GM12878 (cell line): ENCODE results near the gene TUNAR. TPM values are rescaled to one million over a fixed set of nuclear protein-coding genes. Genes with fewer than 3 reads are reported as not detected.

Experiments used
- ATAC-seq: fragments of 200-7000 bp; cut with Tn5 transposase; 3 replicates; pipeline ENCODE4 v1.9.1; 2020; ENCODE audit warnings: mild to moderate bottlenecking, moderate library complexity
- BruUV-seq: library from RNA; stranded (reverse); fragments of 400-500 nt; replicated peaks from 2 replicates; lab custom pipeline; 2021; lab: Mats Ljungman, UMichigan
- CTCF ChIA-PET: fragments of 300-600 bp; sonication (Branson Sonifier 250); formaldehyde crosslinking; extraction: SDS; loops from one replicate; lab custom pipeline; 2021; ENCODE audit warnings: inconsistent platforms; lab: Yijun Ruan, JAX
- POLR2A ChIA-PET: fragments of 350-600 bp; formaldehyde crosslinking; extraction: SDS; loops from one replicate; lab custom pipeline; 2021; ENCODE audit warnings: inconsistent platforms; lab: Charles Lee
- RAD21 ChIA-PET: fragments of 300-600 bp; sonication (Branson Sonifier 250); formaldehyde crosslinking; loops from one replicate; lab custom pipeline; 2023; ENCODE audit warnings: antibody characterized with exemption; ENCODE audit not compliant: unreplicated experiment; lab: Charles Lee
- SMC1A ChIA-PET: fragments of 300-600 bp; sonication (Branson Sonifier 250); formaldehyde crosslinking; loops from one replicate; lab custom pipeline; 2023; ENCODE audit not compliant: unreplicated experiment, uncharacterized antibody; lab: Charles Lee
- DNase-seq: peaks from one replicate; pipeline ENCODE4 v3.0.0-alpha.2; 2011; ENCODE audit warnings: low read depth, low spot score
- FAIRE-seq: peaks from 3 replicates; lab custom pipeline; 2011; peaks lifted over from hg19 to GRCh38; lab: Jason Lieb, UNC
- H2AFZ ChIP-seq: 2 replicates; pipeline ENCODE4 v1.6.0; 2011; ENCODE audit warnings: low read depth, low read length, control low read depth; ENCODE audit not compliant: control insufficient read depth
- H3K27ac ChIP-seq: 2 replicates; pipeline ENCODE4 v1.5.1; 2011; ENCODE audit warnings: control low read depth; ENCODE audit not compliant: control insufficient read depth, insufficient read depth
- H3K27me3 ChIP-seq, 2 experiments: replicated peaks in 1 of 2; 2 replicates each; pipeline versions ENCODE4 v1.6.0 to v1.6.1; 2011; ENCODE audit warnings: low read length in 1 of 2; ENCODE audit not compliant: control insufficient read depth in 2 of 2, insufficient read depth in 2 of 2
- H3K36me3 ChIP-seq, 2 experiments: 2 replicates each; pipeline ENCODE4 v1.5.1; 2011; ENCODE audit warnings: low read length in 1 of 2; ENCODE audit not compliant: control insufficient read depth in 2 of 2, insufficient read depth in 2 of 2
- H3K4me1 ChIP-seq: 2 replicates; pipeline ENCODE4 v1.6.1; 2011; ENCODE audit warnings: mild to moderate bottlenecking, low read length, moderate library complexity, mixed read lengths; ENCODE audit not compliant: control insufficient read depth, insufficient read depth
- H3K4me2 ChIP-seq: 2 replicates; pipeline ENCODE4 v1.6.0; 2011; ENCODE audit warnings: control low read depth; ENCODE audit not compliant: control insufficient read depth, insufficient read depth
- H3K4me3 ChIP-seq: fragments of 200-600 bp; sonication (generic); 2 replicates; pipeline ENCODE4 v1.5.1; 2016
- H3K79me2 ChIP-seq: 2 replicates; pipeline ENCODE4 v1.6.0; 2011; ENCODE audit warnings: low read length; ENCODE audit not compliant: control insufficient read depth, insufficient read depth
- H3K9ac ChIP-seq: 2 replicates; pipeline ENCODE4 v1.8.0; 2011; ENCODE audit warnings: low read length, control low read depth, mixed read lengths; ENCODE audit not compliant: control insufficient read depth, insufficient read depth
- H3K9me3 ChIP-seq: replicated peaks from 3 replicates; pipeline ENCODE4 v1.5.1; 2011; ENCODE audit warnings: mild to moderate bottlenecking, low read length; ENCODE audit not compliant: control insufficient read depth, insufficient read depth
- H4K20me1 ChIP-seq: 2 replicates; pipeline ENCODE4 v1.6.0; 2011; ENCODE audit not compliant: control insufficient read depth, insufficient read depth
- BACH1 ChIP-seq: fragments of 450-650 bp; IDR thresholded peaks from 2 replicates; pipeline ENCODE4 v1.6.1; 2017; ENCODE audit warnings: mild to moderate bottlenecking, borderline replicate concordance
- CBX3 ChIP-seq: fragments of 200-600 bp; sonication (generic); IDR thresholded peaks from 2 replicates; pipeline ENCODE4 v1.6.1; 2016; ENCODE audit warnings: low read depth, borderline replicate concordance
- EGR1 ChIP-seq, 2 experiments: IDR thresholded peaks; 1 replicate in 1 of 2; 2 replicates in 1 of 2; pipeline ENCODE4 v1.6.1; 2011 to 2012; ENCODE audit warnings: low read depth in 2 of 2, low read length in 2 of 2, borderline replicate concordance in 1 of 2, mild to moderate bottlenecking in 1 of 2, moderate library complexity in 1 of 2
- MTA2 ChIP-seq: fragments of 450-650 bp; IDR thresholded peaks from 2 replicates; pipeline ENCODE4 v1.6.1; 2016; ENCODE audit warnings: low read depth, mild to moderate bottlenecking, moderate library complexity
- NFXL1 ChIP-seq: fragments of 450-650 bp; IDR thresholded peaks from 2 replicates; pipeline ENCODE4 v1.6.1; 2017; ENCODE audit warnings: antibody characterized with exemption, mild to moderate bottlenecking, borderline replicate concordance
- RAD51 ChIP-seq: fragments of 450-650 bp; IDR thresholded peaks from 2 replicates; pipeline ENCODE4 v1.6.1; 2016; ENCODE audit warnings: moderate library complexity, mild to moderate bottlenecking, inconsistent platforms
- USF2 ChIP-seq: IDR thresholded peaks from 2 replicates; pipeline ENCODE4 v1.6.1; 2011; ENCODE audit warnings: low read depth, low read length, improper control_type of control experiment, borderline replicate concordance
- WGBS: methylation state at CpG from one replicate; pipeline ENCODE4 v1.1.6; 2016; ENCODE audit warnings: low lambda C conversion rate; ENCODE audit not compliant: insufficient replicate concordance, insufficient coverage; ENCODE audit errors: missing lambda C conversion rate; 5-methylcytosine and 5-hydroxymethylcytosine counted together
- in situ Hi-C: fragments of 300-500 bp; cut with MboI; formaldehyde crosslinking; loops from 9 replicates; pipeline ENCODE4 v1.14.3; 2018; ENCODE audit warnings: mixed read lengths
- intact Hi-C: fragments of 100-400 bp; cut with micrococcal nuclease; formaldehyde crosslinking; loops from one replicate; pipeline ENCODE4 v1.14.2; 2022; ENCODE audit not compliant: unreplicated experiment
- polyA plus RNA-seq, 11 experiments: library from polyadenylated mRNA; depleted of rRNA in 4 of 11; unstranded in 6 of 11; stranded (reverse) in 5 of 11; fragments of >200 nt; fragmentation: Nextera tagmentation in 4 of 11; fragmentation: Illumina TruSeq in 1 of 11; extraction: Ambion mirVana in 4 of 11; extraction: Trizol in 1 of 11; gene quantifications; 1 replicate in 1 of 11; 2 replicates in 10 of 11; pipeline versions ENCODE4 v1.2.1 to v1.2.3, GENCODE V29; 2011 to 2016; ENCODE audit warnings: inconsistent platforms in 2 of 11, missing spikeins in 2 of 11, low read depth in 1 of 11
- total RNA-seq, 4 experiments: library from RNA; depleted of rRNA in 3 of 4; stranded (reverse); fragments of >200 nt in 3 of 4; fragmentation: Illumina TruSeq in 1 of 4; extraction: Trizol in 1 of 4; gene quantifications; 2 replicates each; pipeline versions ENCODE4 v1.2.1 to v1.2.3, GENCODE V29; 2013 to 2021
- TF ChIP-seq, protein P1 (sequence below): fragments of 450-650 bp; IDR thresholded peaks from 2 replicates; pipeline ENCODE4 v1.6.1; 2016; ENCODE audit warnings: mild to moderate bottlenecking
- TF ChIP-seq, protein P2 (sequence below): fragments of 450-650 bp; IDR thresholded peaks from 2 replicates; pipeline ENCODE4 v1.6.1; 2018; ENCODE audit warnings: mild to moderate bottlenecking, low read depth, moderate library complexity; ENCODE audit not compliant: partially characterized antibody
- TF ChIP-seq, protein P3 (sequence below): IDR thresholded peaks from 2 replicates; pipeline ENCODE4 v1.6.1; 2011; ENCODE audit warnings: borderline replicate concordance, low read depth, mild to moderate bottlenecking, moderate library complexity, low read length; ENCODE audit not compliant: insufficient read depth, poor library complexity, severe bottlenecking

The TUNAR gene
- total and polyA plus RNA-seq, 10 of the 15 experiments (the other 5 are each of a cell fraction or from before 2014, with no cell fraction given), result 0.02 TPM; not detected in 9

- TF ChIP-seq, protein P1, sequence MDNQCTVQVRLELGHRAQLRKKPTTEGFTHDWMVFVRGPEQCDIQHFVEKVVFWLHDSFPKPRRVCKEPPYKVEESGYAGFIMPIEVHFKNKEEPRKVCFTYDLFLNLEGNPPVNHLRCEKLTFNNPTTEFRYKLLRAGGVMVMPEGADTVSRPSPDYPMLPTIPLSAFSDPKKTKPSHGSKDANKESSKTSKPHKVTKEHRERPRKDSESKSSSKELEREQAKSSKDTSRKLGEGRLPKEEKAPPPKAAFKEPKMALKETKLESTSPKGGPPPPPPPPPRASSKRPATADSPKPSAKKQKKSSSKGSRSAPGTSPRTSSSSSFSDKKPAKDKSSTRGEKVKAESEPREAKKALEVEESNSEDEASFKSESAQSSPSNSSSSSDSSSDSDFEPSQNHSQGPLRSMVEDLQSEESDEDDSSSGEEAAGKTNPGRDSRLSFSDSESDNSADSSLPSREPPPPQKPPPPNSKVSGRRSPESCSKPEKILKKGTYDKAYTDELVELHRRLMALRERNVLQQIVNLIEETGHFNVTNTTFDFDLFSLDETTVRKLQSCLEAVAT, result no peak
- no peak for TF ChIP-seq CBX3
These were observed 41.8 kb downstream of the TUNAR start (continued) for GRCh38 chr14:95918466-95918865.

DNA sequence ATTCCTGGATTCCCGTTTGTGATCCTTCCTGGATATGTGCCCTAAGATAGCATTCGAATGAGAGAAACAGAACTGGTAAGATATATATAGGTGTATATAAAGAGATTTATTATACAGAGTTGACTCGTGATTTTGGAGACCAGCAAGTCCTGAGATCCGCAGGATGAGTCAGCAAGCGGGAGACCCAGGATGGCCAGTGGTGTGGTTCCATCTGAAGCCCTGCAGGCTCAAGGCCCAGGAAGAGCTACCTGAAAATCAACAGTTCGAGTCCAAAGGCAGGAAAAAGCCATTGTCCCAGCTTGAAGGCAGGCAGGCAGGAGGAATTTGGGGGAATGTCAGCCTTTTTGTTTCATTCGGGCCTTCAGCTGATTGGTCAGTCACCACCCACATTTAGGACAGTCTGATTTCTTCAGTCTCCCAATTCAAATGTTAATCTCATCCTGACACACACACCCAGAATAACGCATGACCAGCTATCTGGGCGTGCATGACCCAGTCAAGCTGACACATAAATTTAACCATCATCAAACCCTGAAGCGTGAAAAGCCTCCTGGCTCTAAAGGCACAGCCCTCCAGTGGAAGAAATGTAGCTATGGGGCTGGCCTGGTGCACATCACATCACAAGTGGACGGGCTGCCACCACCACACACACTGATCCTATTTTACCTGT is 44.3 kb downstream of the TUNAR start:
- in situ Hi-C loops, result no loop called here
- POLR2A ChIA-PET, result no interaction called here
- BruUV-seq, result no TSS peak
- TF ChIP-seq BACH1 (no peak), EGR1 (IDR thresholded peaks at IDR 0.05; ENCODE audit: borderline replicate concordance in 1 of 2, low read depth in 2 of 2, low read length in 2 of 2) (no peak), NFXL1 (no peak), MTA2 (no peak), RAD51 (no peak), USF2 (no peak)
- TF ChIP-seq, protein P2, sequence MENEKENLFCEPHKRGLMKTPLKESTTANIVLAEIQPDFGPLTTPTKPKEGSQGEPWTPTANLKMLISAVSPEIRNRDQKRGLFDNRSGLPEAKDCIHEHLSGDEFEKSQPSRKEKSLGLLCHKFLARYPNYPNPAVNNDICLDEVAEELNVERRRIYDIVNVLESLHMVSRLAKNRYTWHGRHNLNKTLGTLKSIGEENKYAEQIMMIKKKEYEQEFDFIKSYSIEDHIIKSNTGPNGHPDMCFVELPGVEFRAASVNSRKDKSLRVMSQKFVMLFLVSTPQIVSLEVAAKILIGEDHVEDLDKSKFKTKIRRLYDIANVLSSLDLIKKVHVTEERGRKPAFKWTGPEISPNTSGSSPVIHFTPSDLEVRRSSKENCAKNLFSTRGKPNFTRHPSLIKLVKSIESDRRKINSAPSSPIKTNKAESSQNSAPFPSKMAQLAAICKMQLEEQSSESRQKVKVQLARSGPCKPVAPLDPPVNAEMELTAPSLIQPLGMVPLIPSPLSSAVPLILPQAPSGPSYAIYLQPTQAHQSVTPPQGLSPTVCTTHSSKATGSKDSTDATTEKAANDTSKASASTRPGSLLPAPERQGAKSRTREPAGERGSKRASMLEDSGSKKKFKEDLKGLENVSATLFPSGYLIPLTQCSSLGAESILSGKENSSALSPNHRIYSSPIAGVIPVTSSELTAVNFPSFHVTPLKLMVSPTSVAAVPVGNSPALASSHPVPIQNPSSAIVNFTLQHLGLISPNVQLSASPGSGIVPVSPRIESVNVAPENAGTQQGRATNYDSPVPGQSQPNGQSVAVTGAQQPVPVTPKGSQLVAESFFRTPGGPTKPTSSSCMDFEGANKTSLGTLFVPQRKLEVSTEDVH, result no peak
- TF ChIP-seq, protein P3, sequence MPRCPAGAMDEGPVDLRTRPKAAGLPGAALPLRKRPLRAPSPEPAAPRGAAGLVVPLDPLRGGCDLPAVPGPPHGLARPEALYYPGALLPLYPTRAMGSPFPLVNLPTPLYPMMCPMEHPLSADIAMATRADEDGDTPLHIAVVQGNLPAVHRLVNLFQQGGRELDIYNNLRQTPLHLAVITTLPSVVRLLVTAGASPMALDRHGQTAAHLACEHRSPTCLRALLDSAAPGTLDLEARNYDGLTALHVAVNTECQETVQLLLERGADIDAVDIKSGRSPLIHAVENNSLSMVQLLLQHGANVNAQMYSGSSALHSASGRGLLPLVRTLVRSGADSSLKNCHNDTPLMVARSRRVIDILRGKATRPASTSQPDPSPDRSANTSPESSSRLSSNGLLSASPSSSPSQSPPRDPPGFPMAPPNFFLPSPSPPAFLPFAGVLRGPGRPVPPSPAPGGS, result no peak

More for the DNA sequence above, 44.3 kb downstream of the TUNAR start:
- SMC1A ChIA-PET, result no interaction called here
- CTCF ChIA-PET, result interaction anchor here (1.3 kb wide), 1 partner anchor 63 kb away, joined by 3 read pairs; no protein-coding TSS in a partner anchor
- Histone ChIP-seq H3K27me3 (peaks cover 0 to 1% of the 10 kb centered on the region in 2 experiments; a peak in 2 of 4 replicates), H2AFZ (no peak overlapping the region), H3K4me1 (no peaks in the 10 kb centered on the region), H3K9me3 (no peaks in the 10 kb centered on the region), H3K36me3 (no peaks in the 10 kb centered on the region), H4K20me1 (no peaks in the 10 kb centered on the region), H3K4me3 (no peak overlapping the region), H3K4me2 (no peak overlapping the region), H3K79me2 (no peaks in the 10 kb centered on the region), H3K9ac (no peak overlapping the region), H3K27ac (no peak overlapping the region)
- RAD21 ChIA-PET, result interaction anchor here (0.5 kb wide), 1 partner anchor 628 kb away, joined by 3 read pairs; no protein-coding TSS in a partner anchor
- intact Hi-C loops, result no loop called here
- DNase-seq, result no peak
- no peak for FAIRE-seq
- WGBS, result 27% methylated on average over 11 of the region's 11 CpGs
- no peak for ATAC-seq
